ENCODE data around the gene MPZL2. TPM values are rescaled to one million over a fixed set of nuclear protein-coding genes. Genes with fewer than 3 reads are reported as not detected.
"Not testable (repeated sequence)": the region's sequence is repeated elsewhere in the genome, so short reads cannot be mapped to it uniquely, and the experiment has no call there.

Gene MPZL2
- 11.8 TPM for total RNA-seq
- long read RNA-seq, transcript MPZL2-201 (6 exons, 2,620 nt): major isoform, 13 of 21 reads
- long read RNA-seq, partial matches to known transcripts: 0 of 21 reads
- long read RNA-seq, other reads (novel, unspliced or antisense): 3 of 21 reads

- DNase-seq (peak; percentile 41), ATAC-seq (peak; percentile 88)
- intact Hi-C loops (cut with micrococcal nuclease): no loop called here
These were observed at the start of gene MPZL2 for GRCh38 chr11:118263695-118264568. TSS of gene MPZL2 (minus strand) at chr11:118264297. CDS start at chr11:118264153, 144 bp downstream.

DNA sequence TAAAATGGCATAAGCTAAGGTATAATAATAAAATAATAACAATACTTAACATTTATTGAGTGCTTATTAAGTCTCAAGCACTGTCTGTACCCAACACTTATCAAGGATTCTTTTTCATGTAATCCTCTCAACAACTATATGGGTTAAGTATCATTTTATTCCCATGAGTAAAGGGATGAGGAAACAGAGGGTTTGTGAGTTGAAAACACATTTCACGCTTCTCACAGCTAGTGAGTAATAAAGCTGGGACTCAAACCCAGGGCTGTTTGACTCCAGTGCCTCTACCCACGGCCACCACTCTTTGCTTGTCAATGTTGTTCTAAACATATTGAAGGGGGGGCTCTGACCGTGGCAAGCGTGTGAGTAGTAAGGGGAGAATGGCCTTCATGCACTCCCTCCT, 49.1 kb upstream of the MPZL2 start:
- DNase-seq (no peak), ATAC-seq (no peak)
- intact Hi-C loops (cut with micrococcal nuclease): no loop called here

- DNase-seq: no peak
- ATAC-seq: no peak
- intact Hi-C loops (cut with micrococcal nuclease): no loop called here
These were observed 48.2 kb upstream of the MPZL2 start for GRCh38 chr11:118312328-118312727.

DNA sequence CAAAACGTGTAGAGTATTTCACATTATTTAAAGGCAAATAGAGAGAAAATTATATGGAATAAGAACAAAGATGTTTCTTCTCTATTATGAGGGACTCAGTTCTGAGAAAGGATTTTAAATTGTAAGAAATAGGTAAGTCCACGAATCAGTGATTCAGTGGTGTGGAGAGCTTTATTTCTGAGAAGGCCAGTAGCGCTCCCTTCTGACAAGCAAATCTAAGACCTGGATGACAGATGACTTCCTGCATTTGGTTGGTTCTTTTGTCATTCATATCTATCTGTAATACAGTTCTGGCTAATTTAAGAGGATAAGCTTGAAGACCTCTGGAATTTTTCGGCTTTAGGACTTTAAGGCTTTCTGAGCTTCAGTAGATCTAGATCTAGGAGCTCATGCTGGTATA, 47.4 kb upstream of the MPZL2 start:
- no peak for DNase-seq
- no peak for ATAC-seq
- intact Hi-C loops (cut with micrococcal nuclease): no loop called here

- intact Hi-C loops (cut with micrococcal nuclease): no loop called here
- no peak for ATAC-seq
- DNase-seq: no peak
These were observed 46.8 kb upstream of the MPZL2 start for GRCh38 chr11:118310781-118311485.

- DNase-seq: no peak
- ATAC-seq: no peak
These were observed 46.2 kb upstream of the MPZL2 start for GRCh38 chr11:118310271-118310670.

GRCh38 chr11:118308995-118309528, 45.0 kb upstream of the MPZL2 start:
- ATAC-seq; intact Hi-C loops (cut with micrococcal nuclease): not testable (repeated sequence)

More at GRCh38 chr11:118310271-118310670, 46.2 kb upstream of the MPZL2 start:
- intact Hi-C loops (cut with micrococcal nuclease): no loop called here

DNA sequence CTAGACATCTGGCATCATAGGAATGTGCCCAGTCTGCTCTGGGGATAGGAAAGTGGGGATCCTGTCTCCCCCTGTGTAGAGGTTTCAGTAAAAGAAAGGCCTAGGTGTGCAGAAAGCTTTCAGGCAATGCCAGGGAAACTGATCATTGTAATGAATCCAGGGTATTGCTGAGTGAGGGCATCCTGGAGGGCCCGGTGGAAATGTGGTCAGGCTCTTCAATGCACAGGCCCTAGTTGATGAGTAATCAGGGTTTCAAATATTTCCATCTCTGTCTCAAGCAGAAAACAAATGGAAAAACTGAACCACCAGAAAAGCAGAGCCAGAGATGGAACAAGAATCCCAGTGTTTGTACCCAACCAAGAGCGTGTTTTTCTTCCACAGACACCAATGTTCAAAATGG, 42.5 kb upstream of the MPZL2 start:
- ATAC-seq (no peak), DNase-seq (no peak)
- intact Hi-C loops (cut with micrococcal nuclease): no loop called here

More at GRCh38 chr11:118308995-118309528, 45.0 kb upstream of the MPZL2 start:
- not testable (repeated sequence) for DNase-seq

- intact Hi-C loops (cut with micrococcal nuclease): no loop called here
- DNase-seq (no peak), ATAC-seq (no peak)
These were observed 41.6 kb upstream of the MPZL2 start for GRCh38 chr11:118305726-118306125.

DNA sequence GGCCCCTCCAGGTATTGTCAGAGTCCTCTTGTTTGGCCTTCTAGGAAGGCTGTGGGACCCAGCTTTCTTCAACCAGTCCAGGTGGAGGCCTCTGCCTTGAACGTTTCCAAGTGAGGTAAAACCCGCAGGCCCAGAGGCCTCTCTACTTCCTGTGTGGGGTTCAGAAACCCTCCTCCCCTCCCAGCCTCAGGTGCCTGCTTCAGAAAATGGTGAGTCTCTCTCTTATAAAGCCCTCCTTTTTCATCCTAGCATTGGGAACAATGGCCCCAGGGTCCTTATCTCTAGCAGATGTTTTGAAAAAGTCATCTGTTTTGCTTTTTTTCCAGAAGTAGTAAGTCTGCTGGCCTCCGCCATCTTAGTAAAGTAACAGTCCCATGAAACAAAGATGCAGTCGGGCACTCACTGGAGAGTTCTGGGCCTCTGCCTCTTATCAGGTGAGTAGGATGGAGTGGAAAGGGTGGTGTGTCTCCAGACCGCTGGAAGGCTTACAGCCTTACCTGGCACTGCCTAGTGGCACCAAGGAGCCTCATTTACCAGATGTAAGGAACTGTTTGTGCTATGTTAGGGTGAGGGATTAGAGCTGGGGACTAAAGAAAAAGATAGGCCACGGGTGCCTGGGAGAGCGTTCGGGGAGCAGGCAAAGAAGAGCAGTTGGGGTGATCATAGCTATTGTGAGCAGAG, 40.6 kb upstream of the MPZL2 start, which contains the start of gene CD3E:
Gene CD3E (plus strand): TSS at position 163 of the 681 bp plus-strand sequence. CDS start 223 bp downstream, at position 386.
- ATAC-seq (no peak), DNase-seq (no peak)
- intact Hi-C loops (cut with micrococcal nuclease): no loop called here

DNA sequence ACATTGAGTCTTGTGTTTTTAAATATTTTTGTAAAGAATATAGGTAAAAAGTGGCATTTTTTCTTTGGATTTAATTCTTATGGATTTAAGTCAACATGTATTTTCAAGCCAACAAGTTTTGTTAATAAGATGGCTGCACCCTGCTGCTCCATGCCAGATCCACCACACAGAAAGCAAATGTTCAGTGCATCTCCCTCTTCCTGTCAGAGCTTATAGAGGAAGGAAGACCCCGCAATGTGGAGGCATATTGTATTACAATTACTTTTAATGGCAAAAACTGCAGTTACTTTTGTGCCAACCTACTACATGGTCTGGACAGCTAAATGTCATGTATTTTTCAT, 40.1 kb upstream of the MPZL2 start:
- DNase-seq: no peak
- intact Hi-C loops (cut with micrococcal nuclease): no loop called here
- no peak for ATAC-seq

GRCh38 chr11:118301600-118302195, 37.6 kb upstream of the MPZL2 start:
- intact Hi-C loops (cut with micrococcal nuclease): no loop called here
- DNase-seq: no peak

GRCh38 chr11:118295815-118296454, 31.8 kb upstream of the MPZL2 start:
- ATAC-seq (peak; percentile 25), DNase-seq (no peak)
- intact Hi-C loops (cut with micrococcal nuclease): no loop called here

More at GRCh38 chr11:118301600-118302195, 37.6 kb upstream of the MPZL2 start:
- ATAC-seq: no peak

DNA sequence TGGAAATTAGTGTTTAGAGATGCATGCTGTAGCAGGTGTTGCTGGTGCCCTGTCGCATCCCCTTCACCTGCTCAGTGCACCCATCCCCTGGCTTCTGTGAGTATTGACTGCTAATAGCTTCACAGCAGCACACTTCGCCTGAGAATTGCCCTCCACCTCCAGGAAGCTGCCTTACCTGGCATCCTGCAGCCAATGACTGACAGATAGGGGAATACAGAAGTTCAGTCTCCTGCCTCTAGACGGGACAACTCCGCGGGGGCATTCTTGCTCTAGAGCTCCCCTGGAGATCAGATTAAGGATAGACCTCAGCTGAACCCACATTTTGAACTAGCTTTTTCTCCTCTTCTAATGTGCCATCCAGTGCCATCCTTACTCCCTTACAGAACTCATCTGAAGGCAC, 31.1 kb upstream of the MPZL2 start:
- ATAC-seq (no peak), DNase-seq (no peak)
- intact Hi-C loops (cut with micrococcal nuclease): no loop called here

DNA sequence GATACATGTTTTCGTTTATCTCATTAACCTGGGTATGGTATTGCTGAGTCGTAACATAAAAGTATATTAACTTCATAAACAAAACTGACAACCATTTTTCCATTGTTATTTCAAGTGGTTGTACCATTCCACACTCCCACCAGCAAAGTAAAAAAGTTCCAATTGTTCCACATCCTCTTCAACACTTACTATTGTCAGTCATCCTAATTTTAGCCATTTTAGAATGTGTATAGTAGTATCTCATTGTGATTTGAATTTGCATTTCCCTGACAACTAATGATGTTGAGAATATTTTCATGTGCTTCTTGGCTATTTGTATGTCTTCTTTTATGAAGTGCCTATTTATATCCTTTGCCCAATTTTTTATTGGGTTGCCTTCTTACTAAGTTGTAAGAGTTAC, 30.0 kb upstream of the MPZL2 start:
- intact Hi-C loops (cut with micrococcal nuclease): no loop called here

GRCh38 chr11:118291477-118292135, 27.5 kb upstream of the MPZL2 start:
- ATAC-seq (no peak), DNase-seq (no peak)
- intact Hi-C loops (cut with micrococcal nuclease): loop anchor here (2.0 kb wide), 1 partner anchor 93 kb away; no protein-coding TSS in a partner anchor

More for the DNA sequence above, 30.0 kb upstream of the MPZL2 start:
- ATAC-seq (no peak), DNase-seq (no peak)

DNA sequence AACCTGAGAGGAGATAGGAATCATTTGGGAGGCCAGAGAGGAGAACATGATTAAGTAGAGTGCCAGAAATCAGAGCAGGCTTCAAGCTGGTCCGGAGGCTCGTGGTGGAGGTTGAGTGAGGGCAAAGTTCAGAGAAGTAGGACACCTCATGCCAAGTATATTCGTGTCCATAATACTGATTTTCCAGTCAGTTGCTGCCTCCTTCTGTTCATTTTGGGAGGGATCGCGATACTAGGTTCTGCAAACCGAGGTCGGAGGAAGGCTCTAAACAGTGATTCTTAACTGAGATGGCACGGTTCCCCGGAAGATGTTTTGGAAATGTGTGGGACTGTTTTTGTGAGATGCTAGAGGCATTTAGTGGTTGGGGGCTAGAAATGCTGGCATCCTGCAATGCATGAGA, 26.8 kb upstream of the MPZL2 start:
- DNase-seq (no peak), ATAC-seq (peak; percentile 85)
- intact Hi-C loops (cut with micrococcal nuclease): loop anchor here (2.0 kb wide), 1 partner anchor 92 kb away; no protein-coding TSS in a partner anchor

- intact Hi-C loops (cut with micrococcal nuclease): no loop called here
- ATAC-seq (no peak), DNase-seq (no peak)
These were observed 25.3 kb upstream of the MPZL2 start for GRCh38 chr11:118289401-118289800.

All from left ventricle myocardium superior (tissue), 1 donor.